HEK293 (cell line): ENCODE data around the gene DOCK8.

Experiments
- CTCF ChIP-seq: fragments of 450-650 bp; formaldehyde crosslinking; IDR thresholded peaks from 2 replicates; pipeline ENCODE4 v1.5.1; 2016; ENCODE audit warnings: missing biosample characterization, missing genetic modification characterization
- ZNF837 ChIP-seq: fragments of 450-650 bp; formaldehyde crosslinking; IDR thresholded peaks from 2 replicates; pipeline ENCODE4 v1.5.1; 2016; ENCODE audit warnings: missing biosample characterization, missing genetic modification characterization

GRCh38 chr9:366620-367019, 152.0 kb downstream of the DOCK8 start:
- TF ChIP-seq ZNF837 (tag by site-specific recombination): no peak
- TF ChIP-seq CTCF (tag by site-specific recombination): no peak
